ENCODE results near the gene ELOVL2. TPM values are rescaled to one million over a fixed set of nuclear protein-coding genes. Genes with fewer than 3 reads are reported as not detected.

Gene ELOVL2
- total RNA-seq, 1 experiment from 2014 or later = not detected

DNA sequence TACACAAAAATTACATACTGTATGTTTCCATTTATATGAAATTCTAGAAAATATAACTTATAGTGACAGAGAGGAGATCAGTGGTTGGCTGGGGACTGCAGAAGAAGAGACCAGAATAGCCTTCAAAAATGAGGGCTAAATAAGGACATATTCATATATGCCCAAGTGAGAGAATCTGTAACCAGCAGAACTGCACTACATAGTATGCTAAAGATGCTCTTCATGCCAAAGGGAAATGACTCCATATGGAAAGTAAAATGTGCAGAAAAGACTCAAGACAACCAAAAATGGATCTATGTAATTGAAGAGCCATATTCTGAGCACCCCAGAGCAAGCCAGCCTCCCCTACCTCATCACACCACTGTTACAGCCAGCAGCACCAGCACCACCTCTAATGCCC, 29.0 kb downstream of the ELOVL2 start:
- Mint-ChIP-seq H3K4me1 (ENCODE audit: insufficient read depth, unreplicated experiment) (peaks cover 6% of the 10 kb centered on the region), H3K36me3 (ENCODE audit: insufficient read depth, unreplicated experiment) (no peaks in the 10 kb centered on the region), H3K27me3 (ENCODE audit: insufficient read depth, unreplicated experiment) (no peaks in the 10 kb centered on the region), H3K27ac (ENCODE audit: low read depth, unreplicated experiment) (no peak overlapping the region), H3K9me3 (ENCODE audit: unreplicated experiment) (no peaks in the 10 kb centered on the region), H3K4me3 (ENCODE audit: unreplicated experiment) (no peak overlapping the region)
- BruUV-seq (replicated peaks) = no TSS peak
- intact Hi-C loops (cut with micrococcal nuclease) = no loop called here
- no peak for DNase-seq (ENCODE audit: unreplicated experiment)
- TF ChIP-seq, protein P1, sequence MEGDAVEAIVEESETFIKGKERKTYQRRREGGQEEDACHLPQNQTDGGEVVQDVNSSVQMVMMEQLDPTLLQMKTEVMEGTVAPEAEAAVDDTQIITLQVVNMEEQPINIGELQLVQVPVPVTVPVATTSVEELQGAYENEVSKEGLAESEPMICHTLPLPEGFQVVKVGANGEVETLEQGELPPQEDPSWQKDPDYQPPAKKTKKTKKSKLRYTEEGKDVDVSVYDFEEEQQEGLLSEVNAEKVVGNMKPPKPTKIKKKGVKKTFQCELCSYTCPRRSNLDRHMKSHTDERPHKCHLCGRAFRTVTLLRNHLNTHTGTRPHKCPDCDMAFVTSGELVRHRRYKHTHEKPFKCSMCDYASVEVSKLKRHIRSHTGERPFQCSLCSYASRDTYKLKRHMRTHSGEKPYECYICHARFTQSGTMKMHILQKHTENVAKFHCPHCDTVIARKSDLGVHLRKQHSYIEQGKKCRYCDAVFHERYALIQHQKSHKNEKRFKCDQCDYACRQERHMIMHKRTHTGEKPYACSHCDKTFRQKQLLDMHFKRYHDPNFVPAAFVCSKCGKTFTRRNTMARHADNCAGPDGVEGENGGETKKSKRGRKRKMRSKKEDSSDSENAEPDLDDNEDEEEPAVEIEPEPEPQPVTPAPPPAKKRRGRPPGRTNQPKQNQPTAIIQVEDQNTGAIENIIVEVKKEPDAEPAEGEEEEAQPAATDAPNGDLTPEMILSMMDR (IDR thresholded peaks at IDR 0.05; ENCODE audit: unreplicated experiment) = no peak
- ChIA-PET CTCF (no interaction called here), POLR2A (interaction anchor here (1.0 kb wide), 1 partner anchor 47 kb away, joined by 3 read pairs; no protein-coding TSS in a partner anchor)

DNA sequence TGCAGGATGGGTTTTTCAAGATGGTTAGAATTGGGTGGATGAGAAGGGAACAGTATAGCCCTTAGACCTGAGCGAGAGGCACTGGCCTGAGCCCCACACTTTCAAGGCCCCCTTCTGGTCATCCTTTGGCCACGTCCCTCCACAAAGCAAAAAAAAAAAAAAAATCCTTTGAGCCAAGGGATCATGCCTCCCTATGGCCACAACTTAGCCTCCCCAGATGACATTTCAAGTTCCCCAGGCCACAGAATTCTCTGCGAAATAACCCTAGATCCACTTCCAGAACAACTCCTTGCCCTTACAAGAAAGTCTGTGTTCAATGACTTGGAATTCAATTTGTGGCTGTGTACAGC, 30.4 kb downstream of the ELOVL2 start:
- H3K36me3 Mint-ChIP-seq (ENCODE audit: insufficient read depth, unreplicated experiment) = no peaks in the 10 kb centered on the region
- H3K4me1 Mint-ChIP-seq (ENCODE audit: insufficient read depth, unreplicated experiment) = peaks cover 18% of the 10 kb centered on the region
- no peaks in the 10 kb centered on the region for H3K27me3 Mint-ChIP-seq (ENCODE audit: insufficient read depth, unreplicated experiment)
- ChIA-PET CTCF (no interaction called here), POLR2A (no interaction called here)
- no peak for DNase-seq (ENCODE audit: unreplicated experiment)
- no peak overlapping the region for H3K27ac Mint-ChIP-seq (ENCODE audit: low read depth, unreplicated experiment)
- intact Hi-C loops (cut with micrococcal nuclease) = no loop called here
- TF ChIP-seq, protein P1 (IDR thresholded peaks at IDR 0.05; ENCODE audit: unreplicated experiment) = no peak
- no TSS peak for BruUV-seq (replicated peaks)
- H3K9me3 Mint-ChIP-seq (ENCODE audit: unreplicated experiment) = no peaks in the 10 kb centered on the region
- no peak overlapping the region for H3K4me3 Mint-ChIP-seq (ENCODE audit: unreplicated experiment)

DNA sequence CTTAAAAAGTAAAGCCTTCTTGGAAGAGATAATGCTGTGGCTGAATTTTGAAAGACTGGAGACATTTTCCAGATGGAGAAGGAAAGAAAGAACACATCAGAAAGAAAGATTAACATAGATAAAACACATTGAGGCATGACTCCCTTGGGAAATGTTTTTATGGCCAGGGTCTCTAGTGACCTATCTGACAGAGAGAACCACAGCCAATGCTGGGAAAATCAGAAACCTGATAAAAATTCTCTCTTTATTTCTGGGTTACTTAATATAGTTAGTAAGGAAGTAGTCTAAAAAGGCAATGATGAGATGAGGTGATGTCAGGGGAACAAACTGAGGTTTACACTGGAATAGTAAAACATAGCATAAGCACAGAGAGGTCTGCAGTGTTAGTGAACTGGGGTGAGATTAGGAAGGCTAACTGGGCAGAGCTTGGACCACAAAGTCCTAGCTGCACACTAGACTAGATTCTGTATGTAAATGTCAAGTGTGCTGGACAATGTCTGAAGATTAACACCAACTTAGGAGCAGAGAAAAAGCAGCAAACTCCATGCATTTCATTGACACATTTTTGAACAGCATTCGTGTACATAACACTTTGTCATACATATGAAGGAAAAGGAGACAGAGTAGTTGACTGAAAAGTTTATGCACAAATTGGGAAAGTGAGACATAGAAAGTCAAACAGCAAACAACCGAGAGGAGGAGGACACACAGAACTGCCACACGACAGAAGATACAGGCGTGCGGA, 31.0 kb downstream of the ELOVL2 start:
- CTCF ChIA-PET = no interaction called here

DNA sequence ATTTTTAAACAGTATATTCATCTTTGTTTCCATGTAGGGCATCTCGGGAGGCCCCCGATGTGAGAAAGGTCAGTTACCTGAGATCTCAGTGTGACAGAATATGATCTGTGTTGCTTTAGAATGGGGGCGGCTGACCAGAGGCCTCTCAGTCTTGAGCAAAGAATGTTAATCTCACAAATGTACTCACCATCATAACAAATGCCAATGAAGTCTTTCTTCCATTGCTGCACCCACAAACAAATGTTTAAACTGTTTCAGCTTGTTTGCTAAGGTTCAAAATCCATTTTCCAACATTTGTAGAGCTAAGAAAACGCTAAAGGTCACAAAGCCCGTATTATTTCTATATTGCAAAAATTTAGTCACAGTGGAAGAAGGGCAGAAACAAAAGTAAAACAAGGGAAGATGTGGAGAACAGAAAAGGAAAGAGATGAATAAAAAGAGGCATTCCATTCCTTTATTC, 31.8 kb downstream of the ELOVL2 start:
- no peaks in the 10 kb centered on the region for H3K27me3 Mint-ChIP-seq (ENCODE audit: insufficient read depth, unreplicated experiment)
- POLR2A ChIA-PET = interaction anchor here (0.6 to 1.7 kb wide), 7 partner anchors 11 to 71 kb away, joined by 3 to 4 read pairs (median 3); no protein-coding TSS in a partner anchor
- no peak overlapping the region for H3K4me3 Mint-ChIP-seq (ENCODE audit: unreplicated experiment)
- no peaks in the 10 kb centered on the region for H3K36me3 Mint-ChIP-seq (ENCODE audit: insufficient read depth, unreplicated experiment)
- TF ChIP-seq, protein P1 (IDR thresholded peaks at IDR 0.05; ENCODE audit: unreplicated experiment) = no peak
- H3K4me1 Mint-ChIP-seq (ENCODE audit: insufficient read depth, unreplicated experiment) = peaks cover 30% of the 10 kb centered on the region
- BruUV-seq (replicated peaks) = no TSS peak
- no peak overlapping the region for H3K27ac Mint-ChIP-seq (ENCODE audit: low read depth, unreplicated experiment)
- CTCF ChIA-PET = interaction anchor here (0.7 to 1.5 kb wide), 5 partner anchors 22 to 520 kb away, joined by 3 to 5 read pairs (median 4); no protein-coding TSS in a partner anchor
- H3K9me3 Mint-ChIP-seq (ENCODE audit: unreplicated experiment) = no peaks in the 10 kb centered on the region
- intact Hi-C loops (cut with micrococcal nuclease) = no loop called here
- no peak for DNase-seq (ENCODE audit: unreplicated experiment)

More for the DNA sequence above, 31.0 kb downstream of the ELOVL2 start:
- Mint-ChIP-seq H3K27ac (ENCODE audit: low read depth, unreplicated experiment) (no peak overlapping the region), H3K9me3 (ENCODE audit: unreplicated experiment) (no peaks in the 10 kb centered on the region), H3K4me1 (ENCODE audit: insufficient read depth, unreplicated experiment) (peaks cover 22% of the 10 kb centered on the region), H3K4me3 (ENCODE audit: unreplicated experiment) (no peak overlapping the region), H3K36me3 (ENCODE audit: insufficient read depth, unreplicated experiment) (no peaks in the 10 kb centered on the region), H3K27me3 (ENCODE audit: insufficient read depth, unreplicated experiment) (no peaks in the 10 kb centered on the region)
- no peak for DNase-seq (ENCODE audit: unreplicated experiment)
- TF ChIP-seq, protein P1 (IDR thresholded peaks at IDR 0.05; ENCODE audit: unreplicated experiment) = no peak
- POLR2A ChIA-PET = interaction anchor here (0.6 to 1.3 kb wide), 2 partner anchors 10 to 72 kb away, joined by 3 to 4 read pairs; no protein-coding TSS in a partner anchor
- intact Hi-C loops (cut with micrococcal nuclease) = no loop called here
- no TSS peak for BruUV-seq (replicated peaks)

Measured in MCF 10A (cell line).